Measurements from ENCODE around the gene PCLO.

DNA sequence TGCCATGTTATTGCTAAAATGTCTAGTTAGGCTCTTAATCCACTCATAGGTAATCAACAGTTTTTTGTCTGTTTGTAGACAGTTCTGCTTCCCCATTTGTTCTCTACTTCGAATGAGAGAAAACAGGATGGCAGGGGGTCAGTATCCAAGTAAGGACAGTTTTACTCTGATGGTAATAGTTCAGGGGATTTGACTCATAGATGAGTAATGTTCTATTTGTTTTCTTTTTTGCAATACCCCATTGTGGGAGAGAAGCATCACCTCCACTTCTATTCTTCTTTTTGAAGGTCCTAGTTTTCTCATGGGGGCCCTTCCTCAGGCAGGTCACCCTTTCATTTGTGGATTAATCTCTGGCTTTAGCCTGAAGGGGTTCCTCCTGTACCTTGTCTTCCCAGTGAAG is 13.9 kb downstream of the PCLO start:
- TF ChIP-seq, protein P1, sequence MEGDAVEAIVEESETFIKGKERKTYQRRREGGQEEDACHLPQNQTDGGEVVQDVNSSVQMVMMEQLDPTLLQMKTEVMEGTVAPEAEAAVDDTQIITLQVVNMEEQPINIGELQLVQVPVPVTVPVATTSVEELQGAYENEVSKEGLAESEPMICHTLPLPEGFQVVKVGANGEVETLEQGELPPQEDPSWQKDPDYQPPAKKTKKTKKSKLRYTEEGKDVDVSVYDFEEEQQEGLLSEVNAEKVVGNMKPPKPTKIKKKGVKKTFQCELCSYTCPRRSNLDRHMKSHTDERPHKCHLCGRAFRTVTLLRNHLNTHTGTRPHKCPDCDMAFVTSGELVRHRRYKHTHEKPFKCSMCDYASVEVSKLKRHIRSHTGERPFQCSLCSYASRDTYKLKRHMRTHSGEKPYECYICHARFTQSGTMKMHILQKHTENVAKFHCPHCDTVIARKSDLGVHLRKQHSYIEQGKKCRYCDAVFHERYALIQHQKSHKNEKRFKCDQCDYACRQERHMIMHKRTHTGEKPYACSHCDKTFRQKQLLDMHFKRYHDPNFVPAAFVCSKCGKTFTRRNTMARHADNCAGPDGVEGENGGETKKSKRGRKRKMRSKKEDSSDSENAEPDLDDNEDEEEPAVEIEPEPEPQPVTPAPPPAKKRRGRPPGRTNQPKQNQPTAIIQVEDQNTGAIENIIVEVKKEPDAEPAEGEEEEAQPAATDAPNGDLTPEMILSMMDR (IDR thresholded peaks at IDR 0.05), result no peak
- no peak for TF ChIP-seq POLR2AphosphoS5 (IDR thresholded peaks at IDR 0.05)
